ENCODE results near the gene STIP1. TPM values are rescaled to one million over a fixed set of nuclear protein-coding genes. Genes with fewer than 3 reads are reported as not detected.
A peak's percentile ranks its signal among the peaks of the same experiment; 100 is the strongest.

STIP1 gene
- total and polyA plus RNA-seq, 2 donors (not counting 1 experiment from before 2014, with no cell fraction given), result 49.8 to 78.7 TPM

- WGBS (ENCODE audit: insufficient coverage), result under 1% methylated on average over 47 of the region's 54 CpGs
- H3K9me3 Mint-ChIP-seq (ENCODE audit: insufficient read depth), result no peaks in the 10 kb centered on the region
Measured at GRCh38 chr11:64225608-64226506, 39.9 kb downstream of the STIP1 start, which contains the start of the genes NUDT22 and TRPT1. Gene NUDT22, plus strand, starts transcription at chr11:64226274. Its CDS starts 379 bp downstream, at chr11:64226653. Gene TRPT1, minus strand, starts transcription at chr11:64226186. Its CDS starts 326 bp downstream, at chr11:64225860.

More at GRCh38 chr11:64225608-64226506, 39.9 kb downstream of the STIP1 start, which contains the start of the genes NUDT22 and TRPT1:
- intact Hi-C loops (cut with micrococcal nuclease), result loop anchor here (1.0 kb wide), 7 partner anchors 8 to 43 kb away; partner anchors contain the start of genes PLCB3, PPP1R14B and VEGFB
- H3K9ac ChIP-seq (ENCODE audit: low read length), result peak within 1 kb of the TSS; percentile 85
- H3K4me1 ChIP-seq (ENCODE audit: control insufficient read depth in 2 of 2, insufficient read depth in 2 of 2, low read length in 2 of 2), result peaks cover 26 to 41% of the 10 kb centered on the region in 2 donors
- H3K4me3 ChIP-seq (ENCODE audit: control extremely low read depth in 1 of 5, extremely low read depth in 1 of 5, insufficient read depth in 1 of 5, low read depth in 2 of 5, low read length in 4 of 5), result peak within 1 kb of the TSS; percentile 64 to 97 (median 92)
- TF ChIP-seq CTCF (IDR thresholded peaks at IDR 0.05) (peak; percentile 63), EZH2 (IDR thresholded peaks at IDR 0.05; ENCODE audit: borderline replicate concordance, insufficient read depth, low read depth, low read length, poor library complexity, severe bottlenecking) (no peak)
- peak within 1 kb of the TSS; percentile 93 for H3K27ac Mint-ChIP-seq
- no peaks in the 10 kb centered on the region for H3K27me3 Mint-ChIP-seq
- POLR2A ChIA-PET, result interaction anchor here (0.5 to 6.3 kb wide), 13 partner anchors 8 to 1107 kb away, joined by 3 to 78 read pairs (median 4); partner anchors contain the start of genes FERMT3, FKBP2 and PPP1R14B
- H4K20me1 ChIP-seq (ENCODE audit: control insufficient read depth, insufficient read depth, low read length, poor library complexity, severe bottlenecking), result peaks cover 5% of the 10 kb centered on the region
- peaks cover 21% of the 10 kb centered on the region for H3K79me2 ChIP-seq (ENCODE audit: control insufficient read depth, insufficient read depth, low read length)
- peak within 1 kb of the TSS; percentile 91 for H3K4me3 Mint-ChIP-seq
- H3K27ac ChIP-seq (ENCODE audit: low read length in 2 of 2), result peak within 1 kb of the TSS; percentile 82 to 86
- CTCF ChIA-PET, result interaction anchor here (0.7 to 5.2 kb wide), 14 partner anchors 9 to 129 kb away, joined by 3 to 70 read pairs (median 4); partner anchors contain the start of genes FERMT3, FKBP2 and PLCB3
- no peaks in the 10 kb centered on the region for H3K27me3 ChIP-seq (replicated peaks in 1 of 4; ENCODE audit: control extremely low read depth in 1 of 4, control insufficient read depth in 3 of 4, insufficient read depth in 4 of 4, low read length in 3 of 4)
- ATAC-seq (ENCODE audit: low read depth) (peak; percentile 53), DNase-seq (peak; percentile 91)
- no peaks in the 10 kb centered on the region for H3K9me3 ChIP-seq (ENCODE audit: control extremely low read depth in 1 of 3, control insufficient read depth in 2 of 3, insufficient read depth in 1 of 3, low read length in 2 of 3)
- H3K36me3 ChIP-seq (replicated peaks in 1 of 2; ENCODE audit: control extremely low read depth in 1 of 2, control insufficient read depth in 1 of 2, extremely low read depth in 1 of 2, insufficient read depth in 2 of 2, low read length in 1 of 2), result peaks cover 0 to 23% of the 10 kb centered on the region in 2 experiments
- H3K4me1 Mint-ChIP-seq, result peaks cover 43% of the 10 kb centered on the region
- peak within 1 kb of the TSS; percentile 98 for H3K4me2 ChIP-seq (replicated peaks; ENCODE audit: low read depth, low read length, poor library complexity, severe bottlenecking)
- peak within 1 kb of the TSS; percentile 86 for H2AFZ ChIP-seq (ENCODE audit: insufficient read depth, low read depth, low read length, poor library complexity, severe bottlenecking)
